Mucosa of gallbladder (tissue), 1 donor: Measurements from ENCODE around the gene MSX2. TPM values are rescaled to one million over a fixed set of nuclear protein-coding genes. Genes with fewer than 3 reads are reported as not detected.
"Not testable (repeated sequence)": the region's sequence is repeated elsewhere in the genome, so short reads cannot be mapped to it uniquely, and the experiment has no call there.

Experiments
- DNase-seq: peaks from one replicate; pipeline ENCODE4 v3.0.0-alpha.2; 2020; ENCODE audit warnings: low spot score
- total RNA-seq: library from RNA; stranded (reverse); gene quantifications from one replicate; pipeline ENCODE4 v1.2.1, GENCODE V29; 2021
- donor health status: DM: no; HTN: no; CAD: no.

MSX2 gene
- total RNA-seq, 1 donor from 2014 or later = 2.5 TPM

GRCh38 chr5:174733091-174733690, 8.8 kb downstream of the MSX2 start:
- no peak for DNase-seq

- no peak for DNase-seq
These were observed 9.5 kb downstream of the MSX2 start for GRCh38 chr5:174733836-174734235.

GRCh38 chr5:174734571-174735497, 10.5 kb downstream of the MSX2 start:
- no peak for DNase-seq

- peak; percentile 19 for DNase-seq
These were observed 11.3 kb downstream of the MSX2 start for GRCh38 chr5:174735498-174736330.

- no peak for DNase-seq
These were observed 11.9 kb downstream of the MSX2 start for GRCh38 chr5:174736331-174736721.

GRCh38 chr5:174736777-174737176, 12.4 kb downstream of the MSX2 start:
- DNase-seq = no peak

- DNase-seq = no peak
These were observed 12.9 kb downstream of the MSX2 start for GRCh38 chr5:174737330-174737729.

- no peak for DNase-seq
These were observed 17.0 kb downstream of the MSX2 start for GRCh38 chr5:174741352-174741751.

- no peak for DNase-seq
These were observed 20.5 kb downstream of the MSX2 start for GRCh38 chr5:174744896-174745295.

GRCh38 chr5:174745590-174746103, 21.3 kb downstream of the MSX2 start:
- DNase-seq = no peak

GRCh38 chr5:174750711-174751110, 26.3 kb downstream of the MSX2 start:
- DNase-seq = no peak

GRCh38 chr5:174751154-174752000, 27.0 kb downstream of the MSX2 start:
- no peak for DNase-seq

GRCh38 chr5:174752121-174752520, 27.7 kb downstream of the MSX2 start:
- DNase-seq = no peak

- no peak for DNase-seq
These were observed 30.7 kb downstream of the MSX2 start for GRCh38 chr5:174755106-174755505.

GRCh38 chr5:174759091-174759490, 34.7 kb downstream of the MSX2 start:
- no peak for DNase-seq

- no peak for DNase-seq
These were observed 36.3 kb downstream of the MSX2 start for GRCh38 chr5:174760721-174761120.

- not testable (repeated sequence) for DNase-seq
These were observed 37.0 kb downstream of the MSX2 start for GRCh38 chr5:174761341-174761740.

- no peak for DNase-seq
These were observed 39.9 kb downstream of the MSX2 start for GRCh38 chr5:174764309-174764708.

- DNase-seq = no peak
These were observed 41.2 kb downstream of the MSX2 start for GRCh38 chr5:174765540-174765939.

GRCh38 chr5:174767670-174768069, 43.3 kb downstream of the MSX2 start:
- DNase-seq = no peak

- DNase-seq = no peak
These were observed 44.6 kb downstream of the MSX2 start for GRCh38 chr5:174769005-174769404.
